Mesothelial cell of epicardium (in vitro differentiated cells): ENCODE measurements around the gene FAM193A. TPM values are rescaled to one million over a fixed set of nuclear protein-coding genes. Genes with fewer than 3 reads are reported as not detected.

Experiments used
- DNase-seq, 2 experiments: peaks; one replicate each; pipeline ENCODE4 v3.0.0; 2021; ENCODE audit warnings: low spot score in 2 of 2; ENCODE audit not compliant: unreplicated experiment in 2 of 2
- H3K27ac Mint-ChIP-seq: 2 replicates; pipeline ENCODE4 v1.8.0; 2021; ENCODE audit warnings: mixed read lengths
- H3K27me3 Mint-ChIP-seq: 2 replicates; pipeline ENCODE4 v1.8.0; 2021; ENCODE audit warnings: low read depth, mixed read lengths
- H3K36me3 Mint-ChIP-seq: 2 replicates; pipeline ENCODE4 v1.8.0; 2021; ENCODE audit warnings: mixed read lengths
- H3K4me1 Mint-ChIP-seq: 2 replicates; pipeline ENCODE4 v1.8.0; 2021; ENCODE audit warnings: mixed read lengths
- H3K4me3 Mint-ChIP-seq: 2 replicates; pipeline ENCODE4 v1.8.0; 2021; ENCODE audit warnings: mild to moderate bottlenecking, moderate library complexity, mixed read lengths
- H3K9me3 Mint-ChIP-seq: 2 replicates; pipeline ENCODE4 v1.8.0; 2021; ENCODE audit warnings: mixed read lengths
- CTCF ChIP-seq: fragments of 200-600 bp; sonication (generic); IDR thresholded peaks from one replicate; pipeline ENCODE4 v1.5.0; 2021; ENCODE audit warnings: antibody characterized with exemption; ENCODE audit not compliant: unreplicated experiment
- total RNA-seq: library from RNA; stranded (reverse); gene quantifications from 3 replicates; pipeline ENCODE4 v1.2.1, GENCODE V29; 2021

The FAM193A gene
- total RNA-seq, 1 donor from 2014 or later: 48.1 TPM

- H3K9me3 Mint-ChIP-seq: no peaks in the 10 kb centered on the region
- no peak for TF ChIP-seq CTCF
- peaks cover 19% of the 10 kb centered on the region for H3K36me3 Mint-ChIP-seq
- peaks cover 2% of the 10 kb centered on the region for H3K4me1 Mint-ChIP-seq
- peak overlapping the region; percentile 12 for H3K27ac Mint-ChIP-seq
- H3K27me3 Mint-ChIP-seq: no peaks in the 10 kb centered on the region
- no peak overlapping the region for H3K4me3 Mint-ChIP-seq
- DNase-seq: no peak
These were observed 209.7 kb downstream of the FAM193A start for GRCh38 chr4:2745981-2746806.

GRCh38 chr4:2746891-2747695 lies 210.6 kb downstream of the FAM193A start:
- H3K36me3 Mint-ChIP-seq: peaks cover 19% of the 10 kb centered on the region
- peak overlapping the region; percentile 21 for H3K27ac Mint-ChIP-seq
- H3K4me3 Mint-ChIP-seq: no peak overlapping the region
- TF ChIP-seq CTCF: no peak
- no peaks in the 10 kb centered on the region for H3K9me3 Mint-ChIP-seq
- DNase-seq: no peak
- no peaks in the 10 kb centered on the region for H3K27me3 Mint-ChIP-seq
- H3K4me1 Mint-ChIP-seq: peaks cover 2% of the 10 kb centered on the region

- H3K27ac Mint-ChIP-seq: no peak overlapping the region
- H3K27me3 Mint-ChIP-seq: no peaks in the 10 kb centered on the region
- H3K9me3 Mint-ChIP-seq: no peaks in the 10 kb centered on the region
- TF ChIP-seq CTCF: no peak
- H3K4me3 Mint-ChIP-seq: no peak overlapping the region
- H3K36me3 Mint-ChIP-seq: peaks cover 10% of the 10 kb centered on the region
- peaks cover 7% of the 10 kb centered on the region for H3K4me1 Mint-ChIP-seq
- DNase-seq: no peak
These were observed 214.5 kb downstream of the FAM193A start for GRCh38 chr4:2750719-2751605.

GRCh38 chr4:2753436-2753835 lies 217.0 kb downstream of the FAM193A start:
- no peaks in the 10 kb centered on the region for H3K36me3 Mint-ChIP-seq
- peaks cover 7% of the 10 kb centered on the region for H3K4me1 Mint-ChIP-seq
- H3K9me3 Mint-ChIP-seq: no peaks in the 10 kb centered on the region

More at GRCh38 chr4:2753436-2753835, 217.0 kb downstream of the FAM193A start:
- no peak overlapping the region for H3K27ac Mint-ChIP-seq
- DNase-seq: no peak
- no peak overlapping the region for H3K4me3 Mint-ChIP-seq
- H3K27me3 Mint-ChIP-seq: no peaks in the 10 kb centered on the region
- TF ChIP-seq CTCF: no peak
